HL-60 (cell line): ENCODE data around the gene KISS1.

Experiments
- DNase-seq, 2 experiments: peaks; one replicate each; pipeline ENCODE4 v3.0.0-alpha.2; 2010 to 2020; ENCODE audit warnings: low read depth in 1 of 2, low spot score in 1 of 2
- H3K27ac ChIP-seq: fragments of 250-450 bp; sonication (Bioruptor Pico); replicated peaks from 2 replicates; pipeline ENCODE4 v1.5.1; 2020; ENCODE audit warnings: mild to moderate bottlenecking, moderate library complexity
- H3K27me3 ChIP-seq: fragments of 250-450 bp; sonication (Bioruptor Pico); 2 replicates; pipeline ENCODE4 v1.5.1; 2021; ENCODE audit warnings: mild to moderate bottlenecking, moderate library complexity; ENCODE audit not compliant: insufficient read depth, poor library complexity, severe bottlenecking
- H3K4me3 ChIP-seq: replicated peaks from 2 replicates; pipeline ENCODE4 v1.5.1; 2011; ENCODE audit warnings: mild to moderate bottlenecking, control low read depth, low read length; ENCODE audit not compliant: insufficient read depth
- GABPA ChIP-seq: IDR thresholded peaks from 2 replicates; pipeline ENCODE4 v1.6.1; 2012; ENCODE audit warnings: low read depth
- POLR2AphosphoS5 ChIP-seq: IDR thresholded peaks from 2 replicates; pipeline ENCODE4 v1.6.1; 2012; ENCODE audit warnings: low read depth
- SPI1 ChIP-seq: IDR thresholded peaks from 2 replicates; pipeline ENCODE4 v1.6.1; 2012; ENCODE audit warnings: low read depth, mild to moderate bottlenecking, borderline replicate concordance
- TF ChIP-seq, protein P1 (sequence below): IDR thresholded peaks from one replicate; pipeline ENCODE4 v1.5.1; 2011; ENCODE audit warnings: low read length, control low read depth, inconsistent platforms; ENCODE audit not compliant: insufficient read depth
- TF ChIP-seq, protein P2 (sequence below): IDR thresholded peaks from 2 replicates; pipeline ENCODE4 v1.6.1; 2012; ENCODE audit warnings: low read depth; ENCODE audit not compliant: insufficient replicate concordance

Gene KISS1

DNA sequence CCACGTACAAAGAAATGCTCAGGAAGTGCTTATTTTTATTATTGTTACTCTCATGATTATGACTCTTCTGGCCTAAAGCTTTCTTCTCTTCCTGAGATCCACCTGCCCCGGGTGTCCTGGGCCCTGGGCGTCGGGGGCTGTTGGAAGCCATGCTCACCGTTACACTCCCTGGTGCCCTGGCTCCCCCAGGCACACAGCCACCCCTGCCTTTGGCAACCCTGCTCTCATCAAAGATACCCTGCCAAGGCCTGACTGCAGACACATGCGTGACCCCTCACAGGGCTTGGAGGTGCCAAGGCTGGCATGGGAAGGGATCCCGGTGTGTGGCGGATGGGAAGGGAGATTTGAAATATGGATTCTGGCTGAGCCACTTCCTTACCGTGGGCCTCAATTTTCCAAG lies 3.3 kb upstream of the KISS1 start:
- H3K27ac ChIP-seq: no peak overlapping the region

DNA sequence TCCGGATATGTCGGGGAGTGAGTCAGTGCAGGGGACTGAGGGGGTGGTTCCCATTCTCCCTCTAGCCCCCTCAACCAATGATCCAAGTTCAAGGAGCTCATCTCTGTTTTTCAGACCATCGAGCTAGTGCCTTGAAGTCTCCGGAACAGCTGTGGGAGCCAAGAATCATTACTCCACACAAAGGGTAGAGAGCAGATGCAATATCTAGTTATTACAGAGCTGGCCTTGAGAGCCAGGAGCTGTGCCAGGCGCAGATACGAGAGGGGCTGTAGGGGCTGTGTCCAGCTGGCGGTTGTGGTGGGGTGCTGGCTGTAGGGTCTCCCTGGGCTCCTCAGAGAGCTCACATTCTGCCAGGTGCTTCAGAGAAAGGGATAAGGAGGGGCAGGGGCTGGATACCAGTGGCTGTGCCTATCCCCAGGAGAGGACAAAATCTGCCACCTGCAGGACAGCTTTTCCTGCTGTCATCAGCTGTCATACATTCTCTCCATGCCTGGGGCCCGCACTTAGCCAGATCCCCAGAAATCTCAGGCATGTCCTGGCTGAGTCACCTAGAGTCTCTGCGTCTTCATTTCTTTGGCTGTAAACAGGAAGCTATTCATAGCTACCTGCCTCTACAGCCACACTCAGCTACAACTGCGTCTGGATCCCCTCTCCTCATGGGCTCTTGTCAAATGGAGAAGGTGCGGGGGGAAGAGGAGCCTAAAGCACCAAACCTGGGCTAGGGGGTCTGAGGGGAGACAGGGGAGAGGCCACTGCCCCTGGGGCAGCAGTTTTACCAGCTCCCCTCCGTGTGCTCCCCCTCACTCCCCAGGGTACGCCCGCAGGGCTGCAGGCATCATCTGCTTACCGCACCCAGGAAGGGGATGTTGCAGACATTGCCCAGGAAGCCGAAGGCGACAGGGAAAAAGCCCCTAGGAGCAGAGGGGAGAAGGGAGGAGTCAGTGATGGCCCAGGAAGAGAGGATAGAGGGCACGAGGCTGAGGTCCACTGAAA lies 2.4 kb upstream of the KISS1 start:
- no peak overlapping the region for H3K4me3 ChIP-seq

More for the DNA sequence above, 3.3 kb upstream of the KISS1 start:
- H3K27me3 ChIP-seq: peaks cover 16% of the 10 kb centered on the region
- no peak for TF ChIP-seq POLR2AphosphoS5
- no peak for TF ChIP-seq GABPA
- TF ChIP-seq SPI1: no peak
- TF ChIP-seq, protein P1, sequence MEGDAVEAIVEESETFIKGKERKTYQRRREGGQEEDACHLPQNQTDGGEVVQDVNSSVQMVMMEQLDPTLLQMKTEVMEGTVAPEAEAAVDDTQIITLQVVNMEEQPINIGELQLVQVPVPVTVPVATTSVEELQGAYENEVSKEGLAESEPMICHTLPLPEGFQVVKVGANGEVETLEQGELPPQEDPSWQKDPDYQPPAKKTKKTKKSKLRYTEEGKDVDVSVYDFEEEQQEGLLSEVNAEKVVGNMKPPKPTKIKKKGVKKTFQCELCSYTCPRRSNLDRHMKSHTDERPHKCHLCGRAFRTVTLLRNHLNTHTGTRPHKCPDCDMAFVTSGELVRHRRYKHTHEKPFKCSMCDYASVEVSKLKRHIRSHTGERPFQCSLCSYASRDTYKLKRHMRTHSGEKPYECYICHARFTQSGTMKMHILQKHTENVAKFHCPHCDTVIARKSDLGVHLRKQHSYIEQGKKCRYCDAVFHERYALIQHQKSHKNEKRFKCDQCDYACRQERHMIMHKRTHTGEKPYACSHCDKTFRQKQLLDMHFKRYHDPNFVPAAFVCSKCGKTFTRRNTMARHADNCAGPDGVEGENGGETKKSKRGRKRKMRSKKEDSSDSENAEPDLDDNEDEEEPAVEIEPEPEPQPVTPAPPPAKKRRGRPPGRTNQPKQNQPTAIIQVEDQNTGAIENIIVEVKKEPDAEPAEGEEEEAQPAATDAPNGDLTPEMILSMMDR: no peak
- TF ChIP-seq, protein P2, sequence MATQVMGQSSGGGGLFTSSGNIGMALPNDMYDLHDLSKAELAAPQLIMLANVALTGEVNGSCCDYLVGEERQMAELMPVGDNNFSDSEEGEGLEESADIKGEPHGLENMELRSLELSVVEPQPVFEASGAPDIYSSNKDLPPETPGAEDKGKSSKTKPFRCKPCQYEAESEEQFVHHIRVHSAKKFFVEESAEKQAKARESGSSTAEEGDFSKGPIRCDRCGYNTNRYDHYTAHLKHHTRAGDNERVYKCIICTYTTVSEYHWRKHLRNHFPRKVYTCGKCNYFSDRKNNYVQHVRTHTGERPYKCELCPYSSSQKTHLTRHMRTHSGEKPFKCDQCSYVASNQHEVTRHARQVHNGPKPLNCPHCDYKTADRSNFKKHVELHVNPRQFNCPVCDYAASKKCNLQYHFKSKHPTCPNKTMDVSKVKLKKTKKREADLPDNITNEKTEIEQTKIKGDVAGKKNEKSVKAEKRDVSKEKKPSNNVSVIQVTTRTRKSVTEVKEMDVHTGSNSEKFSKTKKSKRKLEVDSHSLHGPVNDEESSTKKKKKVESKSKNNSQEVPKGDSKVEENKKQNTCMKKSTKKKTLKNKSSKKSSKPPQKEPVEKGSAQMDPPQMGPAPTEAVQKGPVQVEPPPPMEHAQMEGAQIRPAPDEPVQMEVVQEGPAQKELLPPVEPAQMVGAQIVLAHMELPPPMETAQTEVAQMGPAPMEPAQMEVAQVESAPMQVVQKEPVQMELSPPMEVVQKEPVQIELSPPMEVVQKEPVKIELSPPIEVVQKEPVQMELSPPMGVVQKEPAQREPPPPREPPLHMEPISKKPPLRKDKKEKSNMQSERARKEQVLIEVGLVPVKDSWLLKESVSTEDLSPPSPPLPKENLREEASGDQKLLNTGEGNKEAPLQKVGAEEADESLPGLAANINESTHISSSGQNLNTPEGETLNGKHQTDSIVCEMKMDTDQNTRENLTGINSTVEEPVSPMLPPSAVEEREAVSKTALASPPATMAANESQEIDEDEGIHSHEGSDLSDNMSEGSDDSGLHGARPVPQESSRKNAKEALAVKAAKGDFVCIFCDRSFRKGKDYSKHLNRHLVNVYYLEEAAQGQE: no peak
- DNase-seq: no peak
- H3K4me3 ChIP-seq: no peak overlapping the region

DNA sequence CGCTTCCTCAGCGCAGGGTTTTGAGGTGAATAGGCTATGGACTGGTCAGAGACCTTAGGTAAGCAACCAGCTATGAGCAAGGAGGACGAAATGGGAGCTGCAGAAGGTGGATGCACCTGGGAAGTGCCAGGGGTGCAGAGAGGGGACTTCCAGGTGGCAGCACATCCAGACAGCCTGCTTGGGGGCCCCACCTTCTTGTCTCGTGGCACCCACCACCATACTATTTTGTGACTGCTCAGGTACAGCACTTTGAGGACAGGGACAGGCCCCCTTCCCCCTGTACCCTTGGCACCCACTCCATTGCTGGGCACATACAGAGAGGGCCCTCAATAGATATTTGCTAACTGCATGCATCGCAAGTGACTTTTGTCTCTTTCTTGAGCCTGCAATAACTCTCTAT lies 777 bp upstream of the KISS1 start:
- TF ChIP-seq, protein P1: no peak
- TF ChIP-seq, protein P2: no peak
- TF ChIP-seq SPI1 (no peak), GABPA (no peak), POLR2AphosphoS5 (no peak)
- H3K27me3 ChIP-seq: peaks cover 24% of the 10 kb centered on the region
- DNase-seq: no peak
- H3K27ac ChIP-seq: no peak overlapping the region
- H3K4me3 ChIP-seq: no peak overlapping the region

More for the DNA sequence above, 2.4 kb upstream of the KISS1 start:
- TF ChIP-seq, protein P2: no peak
- TF ChIP-seq POLR2AphosphoS5: no peak
- no peak for TF ChIP-seq GABPA
- TF ChIP-seq, protein P1: no peak
- TF ChIP-seq SPI1: no peak
- Histone ChIP-seq H3K27ac (no peak overlapping the region), H3K27me3 (peaks cover 20% of the 10 kb centered on the region)
- DNase-seq: no peak
